GM19455 (cell line): ENCODE measurements around the gene TMEM98.
"Not testable (repeated sequence)": the region's sequence is repeated elsewhere in the genome, so short reads cannot be mapped to it uniquely, and the experiment has no call there.

Experiments used
- ATAC-seq: cut with Tn5 transposase; IDR thresholded peaks from one replicate; pipeline ENCODE4 v1.9.1; 2021; ENCODE audit not compliant: unreplicated experiment

TMEM98 gene

GRCh38 chr17:32976605-32977004, 48.7 kb downstream of the TMEM98 start:
- no peak for ATAC-seq

DNA sequence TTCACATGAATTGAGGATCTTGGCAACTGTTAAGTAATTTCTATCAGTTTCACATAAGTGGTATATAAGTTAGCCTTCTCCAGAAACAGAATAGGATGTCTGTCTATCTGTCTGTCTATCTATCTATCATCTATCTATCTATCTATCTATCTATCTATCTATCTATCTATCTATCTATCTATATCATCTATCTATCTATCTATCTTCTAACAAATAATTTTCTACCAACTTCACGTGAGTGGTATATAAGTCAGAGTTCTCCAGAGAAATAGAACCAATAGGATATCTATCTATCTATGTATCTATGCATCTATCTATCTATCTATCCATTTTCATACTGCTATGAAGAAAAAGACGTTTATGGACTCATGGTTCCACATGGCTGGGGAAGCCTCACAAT, 52.3 kb downstream of the TMEM98 start:
- ATAC-seq = no peak

DNA sequence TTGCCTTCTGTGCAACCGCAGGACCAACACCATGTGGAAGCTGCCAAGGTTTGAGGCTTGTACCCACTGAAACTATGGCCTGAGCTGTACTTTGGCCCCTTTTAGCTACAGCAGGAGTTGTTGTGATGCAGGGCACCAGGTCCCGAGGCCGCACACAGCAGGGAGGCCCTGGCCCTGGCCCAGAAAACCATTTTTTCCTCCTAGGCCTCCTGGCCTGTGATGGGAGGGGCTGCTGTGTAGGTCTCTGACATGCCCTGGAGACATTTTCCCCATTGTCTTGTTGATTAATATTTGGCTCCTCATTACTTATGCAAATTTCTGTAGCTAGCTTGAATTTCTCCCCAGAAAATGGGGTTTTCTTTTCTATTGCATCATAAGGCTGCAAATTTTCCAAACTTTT, 53.7 kb downstream of the TMEM98 start:
- ATAC-seq = not testable (repeated sequence)

- no peak for ATAC-seq
These were observed 57.2 kb downstream of the TMEM98 start for GRCh38 chr17:32985050-32985756.

GRCh38 chr17:32987453-32987805, 59.5 kb downstream of the TMEM98 start:
- not testable (repeated sequence) for ATAC-seq

DNA sequence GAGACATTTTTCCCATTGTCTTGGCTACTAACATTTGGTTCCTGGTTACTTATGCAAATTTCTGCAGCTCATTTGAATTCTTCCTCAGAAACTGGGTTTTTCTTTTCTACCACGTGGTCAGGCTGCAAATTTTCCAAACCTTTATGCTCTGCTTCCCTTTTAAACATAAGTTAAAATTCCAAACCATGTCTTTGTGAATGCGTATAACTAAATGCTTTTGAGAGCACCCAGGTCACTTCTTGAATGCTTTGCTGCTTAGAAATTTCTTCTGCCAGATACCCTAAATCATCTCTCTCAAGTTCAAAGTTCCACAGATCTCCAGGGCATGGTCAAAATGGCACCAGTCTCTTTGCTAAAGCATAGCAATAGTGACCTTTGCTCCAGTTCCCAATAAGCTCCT, 59.9 kb downstream of the TMEM98 start:
- not testable (repeated sequence) for ATAC-seq

- ATAC-seq = no peak
These were observed 60.6 kb downstream of the TMEM98 start for GRCh38 chr17:32988481-32989101.

GRCh38 chr17:32992321-32993033, 64.5 kb downstream of the TMEM98 start:
- ATAC-seq = no peak

DNA sequence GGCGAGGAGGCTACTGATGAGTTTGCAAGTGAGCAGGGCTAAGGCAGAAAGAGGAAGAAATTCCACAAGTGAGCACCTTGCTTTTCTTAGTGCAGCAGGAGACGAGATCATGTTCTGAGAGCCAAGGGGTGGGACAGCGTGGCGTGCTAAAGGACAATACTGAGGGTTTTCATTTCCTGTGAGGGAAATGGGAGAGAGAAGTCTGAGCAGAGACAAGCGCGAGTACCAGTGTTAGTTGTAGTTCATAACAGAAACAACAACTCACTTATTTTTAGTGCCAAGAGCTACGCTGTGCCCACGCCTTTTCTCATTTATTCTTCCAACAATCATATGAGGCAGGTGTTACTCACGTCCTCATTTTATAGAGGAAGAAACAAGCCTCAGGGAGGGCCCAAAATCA, 66.0 kb downstream of the TMEM98 start:
- no peak for ATAC-seq
